Measurements from ENCODE around the gene PNLDC1.
A peak's percentile ranks its signal among the peaks of the same experiment; 100 is the strongest.

- TF ChIP-seq REST (IDR thresholded peaks at IDR 0.05; ENCODE audit: unreplicated experiment) = no peak
- no peak for TF ChIP-seq JUNB (IDR thresholded peaks at IDR 0.05; ENCODE audit: unreplicated experiment)
- TF ChIP-seq CTCF (conservative IDR thresholded peaks at IDR 0.05; ENCODE audit: low read depth in 2 of 2) = peak; percentile 50 to 62
- no peak for TF ChIP-seq POLR2AphosphoS5 (IDR thresholded peaks at IDR 0.05; ENCODE audit: low read depth)
- TF ChIP-seq EZH2 (IDR thresholded peaks at IDR 0.05; ENCODE audit: low read depth, unreplicated experiment) = no peak
- no peak for TF ChIP-seq STAT1 (IDR thresholded peaks at IDR 0.05; ENCODE audit: unreplicated experiment)
- TF ChIP-seq ZNF114 (CRISPR knock-in tag; IDR thresholded peaks at IDR 0.05) = no peak
- no peak for TF ChIP-seq EZH2phosphoT487 (IDR thresholded peaks at IDR 0.05; ENCODE audit: unreplicated experiment)
These were observed 42.0 kb downstream of the PNLDC1 start for GRCh38 chr6:159842035-159842434.

Measured in GM23338 (cell line).